C4-2B (cell line): ENCODE results near the gene CX3CL1.

Source experiments
- CTCF ChIP-seq: fragments of 450-650 bp; conservative IDR thresholded peaks from 2 replicates; pipeline ENCODE4 v1.5.1; 2017; ENCODE audit warnings: mild to moderate bottlenecking
- ZFX ChIP-seq: fragments of 450-650 bp; IDR thresholded peaks from 2 replicates; pipeline ENCODE4 v1.6.1; 2017

- TF ChIP-seq CTCF = no peak; the same call in 1 of the 2 replicates
- no peak for TF ChIP-seq ZFX
Measured at GRCh38 chr16:57382535-57383275, 10.4 kb downstream of the CX3CL1 start.
